22Rv1 (cell line): Measurements from ENCODE around the gene PLCXD3.

ENCODE experiments used
- H3K27ac ChIP-seq: fragments of 450-650 bp; 2 replicates; pipeline ENCODE4 v1.5.1; 2017
- ZFX ChIP-seq: fragments of 450-650 bp; IDR thresholded peaks from 2 replicates; pipeline ENCODE4 v1.6.1; 2017; ENCODE audit warnings: antibody characterized with exemption, borderline replicate concordance
- TF ChIP-seq, protein P1 (sequence below): fragments of 450-650 bp; IDR thresholded peaks from 2 replicates; pipeline ENCODE4 v1.5.1; 2017; ENCODE audit warnings: mild to moderate bottlenecking

The PLCXD3 gene

DNA sequence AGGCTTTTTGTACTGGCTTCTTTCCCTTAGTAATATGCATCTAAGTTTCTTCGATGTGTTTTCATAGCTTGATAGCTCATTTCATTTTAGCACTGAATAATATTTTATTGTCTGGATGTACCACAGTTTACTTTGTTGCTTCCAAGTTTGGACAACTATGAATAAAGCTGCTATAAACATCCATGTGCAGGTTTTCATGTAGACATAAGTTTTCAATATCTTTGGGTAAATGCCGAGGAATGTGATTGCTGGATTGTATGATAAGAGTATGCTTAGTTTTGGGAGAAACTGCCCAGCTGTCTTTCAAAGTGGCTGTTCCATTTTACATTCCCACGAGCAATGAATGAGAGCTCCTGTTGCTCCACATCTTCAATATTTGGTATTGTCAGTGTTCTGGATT is 84.7 kb downstream of the PLCXD3 start:
- H3K27ac ChIP-seq = no peak overlapping the region
- TF ChIP-seq ZFX = no peak
- TF ChIP-seq, protein P1, sequence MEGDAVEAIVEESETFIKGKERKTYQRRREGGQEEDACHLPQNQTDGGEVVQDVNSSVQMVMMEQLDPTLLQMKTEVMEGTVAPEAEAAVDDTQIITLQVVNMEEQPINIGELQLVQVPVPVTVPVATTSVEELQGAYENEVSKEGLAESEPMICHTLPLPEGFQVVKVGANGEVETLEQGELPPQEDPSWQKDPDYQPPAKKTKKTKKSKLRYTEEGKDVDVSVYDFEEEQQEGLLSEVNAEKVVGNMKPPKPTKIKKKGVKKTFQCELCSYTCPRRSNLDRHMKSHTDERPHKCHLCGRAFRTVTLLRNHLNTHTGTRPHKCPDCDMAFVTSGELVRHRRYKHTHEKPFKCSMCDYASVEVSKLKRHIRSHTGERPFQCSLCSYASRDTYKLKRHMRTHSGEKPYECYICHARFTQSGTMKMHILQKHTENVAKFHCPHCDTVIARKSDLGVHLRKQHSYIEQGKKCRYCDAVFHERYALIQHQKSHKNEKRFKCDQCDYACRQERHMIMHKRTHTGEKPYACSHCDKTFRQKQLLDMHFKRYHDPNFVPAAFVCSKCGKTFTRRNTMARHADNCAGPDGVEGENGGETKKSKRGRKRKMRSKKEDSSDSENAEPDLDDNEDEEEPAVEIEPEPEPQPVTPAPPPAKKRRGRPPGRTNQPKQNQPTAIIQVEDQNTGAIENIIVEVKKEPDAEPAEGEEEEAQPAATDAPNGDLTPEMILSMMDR = no peak

DNA sequence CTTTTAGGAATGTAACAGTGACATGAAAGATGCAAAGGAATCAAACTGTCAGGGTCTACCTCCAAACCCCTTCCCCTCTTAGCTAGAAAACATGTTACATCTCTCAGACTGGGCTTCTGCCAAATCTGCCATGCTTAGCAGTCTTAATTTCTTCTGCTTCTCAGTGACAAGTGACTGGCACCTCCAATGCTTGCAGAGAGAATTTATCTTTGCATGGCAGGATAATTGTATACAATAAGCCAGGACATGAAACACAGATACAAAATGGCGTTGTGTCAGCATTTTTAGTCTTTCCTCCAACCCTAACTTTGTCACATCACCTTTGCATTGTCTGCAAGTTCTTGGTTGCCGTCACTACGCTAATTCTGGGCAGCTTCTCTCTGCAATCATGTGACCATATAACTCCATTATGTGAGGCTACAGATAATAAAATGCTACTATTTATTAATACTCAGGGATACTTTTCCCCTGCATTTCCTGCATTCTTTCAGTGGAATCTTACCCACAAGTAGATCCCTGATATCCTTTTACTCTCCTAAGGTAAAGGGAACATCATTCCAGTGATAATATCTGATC is 89.8 kb downstream of the PLCXD3 start:
- no peak for TF ChIP-seq ZFX
- TF ChIP-seq, protein P1 = no peak
- H3K27ac ChIP-seq = no peak overlapping the region

DNA sequence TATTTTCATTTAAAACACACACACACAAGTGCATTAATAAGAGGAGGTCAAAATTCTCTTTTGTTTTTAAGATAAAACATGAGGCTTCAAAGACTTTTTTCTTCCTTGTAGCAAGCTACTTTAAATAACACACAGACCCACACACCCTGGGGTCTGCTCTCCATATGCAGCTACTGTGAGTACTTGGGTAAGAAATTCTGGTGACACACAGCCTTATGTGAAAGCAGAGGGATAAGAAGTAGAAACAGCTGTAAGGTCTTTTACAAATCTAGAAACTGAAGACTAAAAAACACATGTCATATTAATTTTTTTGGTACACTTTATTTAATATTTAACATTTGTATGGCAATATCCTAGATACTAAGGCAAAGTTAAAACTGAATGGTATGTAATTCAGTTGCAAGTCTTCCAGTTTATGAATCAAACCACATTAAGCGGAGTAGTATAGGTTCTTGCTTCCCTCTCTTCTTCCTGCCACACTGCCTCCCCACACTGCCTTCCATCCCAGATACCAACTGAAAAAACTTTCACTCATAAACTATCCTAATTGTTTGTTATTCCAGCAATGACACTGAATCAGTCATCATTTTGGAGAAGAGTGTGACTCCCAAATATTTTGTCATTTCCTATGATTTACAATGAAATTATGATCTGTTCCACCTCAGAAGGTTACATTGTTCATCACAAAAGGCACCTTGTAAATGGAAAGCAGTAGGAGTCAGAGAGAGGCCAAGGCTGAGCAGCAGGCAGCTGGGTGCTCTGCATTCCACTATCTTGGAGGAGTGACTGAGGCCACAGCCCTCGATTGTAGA is 92.0 kb downstream of the PLCXD3 start:
- no peak for TF ChIP-seq ZFX
- TF ChIP-seq, protein P1 = no peak
- no peak overlapping the region for H3K27ac ChIP-seq

DNA sequence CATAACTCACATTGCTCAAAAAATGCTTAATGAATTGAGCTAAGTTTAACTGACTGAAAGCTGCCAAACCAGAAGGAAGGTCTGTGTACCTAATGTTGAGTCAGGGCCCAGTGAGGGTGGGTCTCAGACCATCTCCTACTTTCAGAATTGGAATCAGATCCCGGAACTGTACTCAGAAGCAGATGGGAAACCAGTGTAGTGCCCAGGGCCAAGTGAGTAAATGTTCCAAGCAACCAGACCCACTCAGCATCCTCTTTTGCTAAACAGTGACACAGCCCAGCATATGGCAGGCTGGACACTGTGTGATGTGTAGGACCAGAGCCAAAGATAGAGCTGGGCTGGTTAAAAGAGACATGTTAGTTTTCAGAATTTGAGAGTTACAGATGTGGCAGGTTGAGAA is 94.1 kb downstream of the PLCXD3 start:
- TF ChIP-seq ZFX = no peak
- TF ChIP-seq, protein P1 = no peak
- no peak overlapping the region for H3K27ac ChIP-seq

DNA sequence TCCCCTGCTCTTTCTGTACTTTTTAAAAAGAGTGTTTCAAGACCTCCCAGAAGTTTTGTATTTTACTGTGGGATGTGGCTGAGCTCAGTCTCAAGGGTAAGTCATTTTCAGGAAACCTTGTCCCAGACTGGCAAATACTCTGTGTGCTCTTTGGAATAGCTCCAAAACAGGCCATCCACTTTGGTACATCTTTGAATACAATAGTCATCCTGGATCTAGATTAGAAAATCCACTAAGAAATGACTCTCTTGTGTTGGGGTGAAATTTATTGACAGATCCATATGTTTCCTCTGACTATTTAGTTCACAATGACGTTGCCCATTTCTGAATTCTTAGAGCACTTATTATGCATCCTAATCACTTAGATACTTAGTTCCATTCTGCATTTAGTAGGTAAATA is 95.2 kb downstream of the PLCXD3 start:
- H3K27ac ChIP-seq = no peak overlapping the region
- no peak for TF ChIP-seq ZFX
- TF ChIP-seq, protein P1 = no peak

DNA sequence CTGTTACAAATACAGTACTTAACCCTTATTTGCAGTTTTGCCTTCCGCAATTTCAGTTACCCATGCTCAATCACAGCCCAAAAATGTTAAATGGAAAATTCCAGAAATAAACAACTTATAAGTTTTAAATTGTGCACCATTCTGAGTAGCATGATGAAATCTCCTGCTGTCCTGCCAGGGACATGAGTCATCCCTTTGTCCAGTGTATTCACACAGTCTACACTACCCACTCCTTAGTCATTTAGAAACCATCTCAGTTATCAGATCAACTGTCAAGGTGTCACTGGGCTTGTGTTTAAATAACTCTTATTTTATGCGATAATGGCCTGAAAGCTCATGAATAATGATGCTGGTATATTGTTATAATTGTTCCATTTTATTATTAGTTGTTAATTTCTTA is 95.8 kb downstream of the PLCXD3 start:
- no peak overlapping the region for H3K27ac ChIP-seq
- TF ChIP-seq ZFX = no peak
- TF ChIP-seq, protein P1 = no peak

DNA sequence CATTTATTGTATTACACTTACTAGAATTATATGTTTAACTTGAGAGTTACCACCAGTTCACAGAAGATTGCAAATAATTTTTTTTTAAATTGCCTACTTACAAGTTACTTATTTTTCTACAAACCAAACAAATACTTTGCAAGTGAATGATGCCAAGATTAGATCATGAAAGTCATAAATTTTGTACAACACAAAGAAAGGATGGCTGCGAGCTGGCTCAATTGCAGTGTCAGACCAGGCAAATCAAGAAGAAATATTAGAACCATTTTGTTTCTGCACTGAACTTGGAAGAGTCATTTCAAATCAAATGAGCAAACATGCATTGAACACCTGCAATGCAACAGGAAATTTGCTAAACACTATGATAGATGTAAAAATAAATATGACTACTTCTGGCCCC is 97.3 kb downstream of the PLCXD3 start:
- no peak overlapping the region for H3K27ac ChIP-seq

More for the DNA sequence above, 97.3 kb downstream of the PLCXD3 start:
- TF ChIP-seq, protein P1 = no peak
- no peak for TF ChIP-seq ZFX
